AG04449 (cell line): ENCODE results near the gene IGF1R.
A peak's percentile ranks its signal among the peaks of the same experiment; 100 is the strongest.

Experiments
- CTCF ChIA-PET: fragments of 350-600 bp; formaldehyde crosslinking; extraction: SDS; loops from one replicate; lab custom pipeline; 2021; ENCODE audit warnings: antibody characterized with exemption; lab: Yijun Ruan, JAX
- POLR2A ChIA-PET: fragments of 400-600, 350-600 bp; formaldehyde crosslinking; extraction: SDS; loops from one replicate; lab custom pipeline; 2020; ENCODE audit warnings: antibody characterized with exemption, inconsistent platforms; lab: Yijun Ruan, JAX
- DNase-seq: peaks from one replicate; pipeline ENCODE4 v3.0.0-alpha.2; 2010; ENCODE audit warnings: low read depth, low spot score
- H3K4me3 ChIP-seq: 2 replicates; pipeline ENCODE4 v1.5.1; 2011; ENCODE audit warnings: low read depth, mild to moderate bottlenecking, control low read depth, low read length
- TF ChIP-seq, protein P1 (sequence below): IDR thresholded peaks from one replicate; pipeline ENCODE4 v1.5.1; 2011; ENCODE audit warnings: mild to moderate bottlenecking, moderate library complexity, low read length, control low read depth, inconsistent platforms; ENCODE audit not compliant: insufficient read depth; ENCODE audit errors: missing control alignments

Gene IGF1R

DNA sequence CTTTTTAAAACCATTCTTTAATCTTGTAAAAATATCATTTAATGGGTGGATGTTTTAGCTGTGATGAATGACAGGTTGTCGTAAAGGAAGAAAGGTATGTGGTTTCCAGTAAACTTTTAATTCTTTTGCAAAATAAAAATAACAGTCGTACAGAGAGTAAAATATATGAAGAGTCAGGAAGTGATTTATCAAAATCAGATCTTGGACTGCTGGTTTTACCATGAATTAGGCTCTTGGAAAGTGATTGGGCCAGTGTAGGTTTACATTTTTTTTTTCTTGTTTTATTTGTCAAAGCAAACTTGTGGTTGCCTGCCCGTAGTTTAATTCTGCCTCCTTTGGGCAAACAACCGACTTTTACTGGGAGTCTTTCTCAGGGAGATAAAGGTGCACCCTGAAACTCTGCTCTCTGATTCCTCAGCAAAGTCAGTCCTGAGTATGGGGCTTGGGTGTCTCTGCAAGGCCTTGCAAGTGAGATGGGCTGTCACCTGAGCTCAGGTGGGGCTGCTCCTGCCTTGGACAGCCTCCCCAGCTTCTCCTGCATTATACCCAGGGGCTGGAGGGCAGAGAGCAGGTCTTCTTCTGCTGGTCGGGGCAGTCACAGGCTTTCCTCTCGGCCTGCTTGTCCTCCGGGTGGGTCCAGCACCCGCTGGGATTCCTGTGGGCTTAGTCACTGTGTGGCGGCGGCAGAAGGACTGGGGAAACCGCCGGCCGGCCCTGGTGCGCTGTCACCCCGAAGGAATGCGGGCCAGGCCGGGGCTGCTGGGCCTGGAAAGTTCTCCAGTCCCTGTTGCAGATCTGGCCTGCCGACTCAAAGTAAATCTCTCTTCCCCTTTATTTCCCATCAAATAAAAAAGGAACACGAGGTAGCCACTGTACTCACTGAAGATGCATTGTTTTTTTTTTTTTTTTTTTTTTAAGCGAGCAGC, 79.0 kb downstream of the IGF1R start:
- peak; percentile 65 for DNase-seq
- POLR2A ChIA-PET = interaction anchor here (0.7 to 1.5 kb wide), 2 partner anchors 33 to 36 kb away, joined by 3 to 4 read pairs; no protein-coding TSS in a partner anchor
- TF ChIP-seq, protein P1, sequence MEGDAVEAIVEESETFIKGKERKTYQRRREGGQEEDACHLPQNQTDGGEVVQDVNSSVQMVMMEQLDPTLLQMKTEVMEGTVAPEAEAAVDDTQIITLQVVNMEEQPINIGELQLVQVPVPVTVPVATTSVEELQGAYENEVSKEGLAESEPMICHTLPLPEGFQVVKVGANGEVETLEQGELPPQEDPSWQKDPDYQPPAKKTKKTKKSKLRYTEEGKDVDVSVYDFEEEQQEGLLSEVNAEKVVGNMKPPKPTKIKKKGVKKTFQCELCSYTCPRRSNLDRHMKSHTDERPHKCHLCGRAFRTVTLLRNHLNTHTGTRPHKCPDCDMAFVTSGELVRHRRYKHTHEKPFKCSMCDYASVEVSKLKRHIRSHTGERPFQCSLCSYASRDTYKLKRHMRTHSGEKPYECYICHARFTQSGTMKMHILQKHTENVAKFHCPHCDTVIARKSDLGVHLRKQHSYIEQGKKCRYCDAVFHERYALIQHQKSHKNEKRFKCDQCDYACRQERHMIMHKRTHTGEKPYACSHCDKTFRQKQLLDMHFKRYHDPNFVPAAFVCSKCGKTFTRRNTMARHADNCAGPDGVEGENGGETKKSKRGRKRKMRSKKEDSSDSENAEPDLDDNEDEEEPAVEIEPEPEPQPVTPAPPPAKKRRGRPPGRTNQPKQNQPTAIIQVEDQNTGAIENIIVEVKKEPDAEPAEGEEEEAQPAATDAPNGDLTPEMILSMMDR = no peak
- peak overlapping the region; percentile 38 for H3K4me3 ChIP-seq
- CTCF ChIA-PET = interaction anchor here (0.9 to 2.3 kb wide), 4 partner anchors 52 to 177 kb away, joined by 3 to 10 read pairs (median 6); no protein-coding TSS in a partner anchor

DNA sequence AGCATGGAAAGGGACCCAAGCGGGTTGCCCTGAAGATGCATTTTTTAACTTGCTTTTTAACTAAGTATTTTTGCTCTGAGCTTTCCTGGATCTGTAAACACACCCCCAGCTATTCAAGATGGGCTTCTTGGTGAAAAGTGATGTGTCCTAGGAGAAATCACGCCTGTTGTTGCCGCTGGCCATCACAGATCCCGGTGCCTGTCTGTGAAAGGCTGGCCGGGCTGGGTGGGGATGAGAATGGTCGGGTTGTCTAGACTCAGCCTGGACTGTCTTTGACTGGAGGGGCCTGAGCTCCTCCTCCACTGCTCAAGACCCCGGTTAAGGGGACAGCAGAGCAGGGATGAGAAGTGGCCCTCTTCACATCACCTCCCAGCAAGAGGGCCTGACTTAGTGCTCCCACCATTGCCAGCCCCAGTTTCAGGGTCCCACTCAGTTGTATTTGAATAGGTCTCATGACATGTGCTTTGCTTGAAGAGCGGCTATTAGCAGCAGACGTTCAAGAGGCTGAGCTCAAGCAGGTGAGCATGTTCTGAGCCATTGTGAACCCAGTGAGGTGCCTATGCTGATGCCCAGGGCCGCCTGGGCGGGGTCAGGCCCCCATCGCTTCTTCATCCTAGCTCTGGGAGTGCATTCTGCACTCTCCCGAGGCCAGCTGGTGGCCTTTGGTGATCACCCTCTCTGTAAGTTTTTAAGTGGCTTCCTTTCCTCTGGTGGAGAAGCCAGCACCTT, 79.9 kb downstream of the IGF1R start:
- peak overlapping the region; percentile 3; the same call in 1 of the 2 replicates for H3K4me3 ChIP-seq
- CTCF ChIA-PET = interaction anchor here (0.9 to 2.3 kb wide), 7 partner anchors 17 to 176 kb away, joined by 3 to 10 read pairs (median 4); no protein-coding TSS in a partner anchor
- TF ChIP-seq, protein P1 = no peak
- no peak for DNase-seq
- POLR2A ChIA-PET = interaction anchor here (0.6 to 1.5 kb wide), 3 partner anchors 32 to 152 kb away, joined by 3 to 4 read pairs (median 3); no protein-coding TSS in a partner anchor

DNA sequence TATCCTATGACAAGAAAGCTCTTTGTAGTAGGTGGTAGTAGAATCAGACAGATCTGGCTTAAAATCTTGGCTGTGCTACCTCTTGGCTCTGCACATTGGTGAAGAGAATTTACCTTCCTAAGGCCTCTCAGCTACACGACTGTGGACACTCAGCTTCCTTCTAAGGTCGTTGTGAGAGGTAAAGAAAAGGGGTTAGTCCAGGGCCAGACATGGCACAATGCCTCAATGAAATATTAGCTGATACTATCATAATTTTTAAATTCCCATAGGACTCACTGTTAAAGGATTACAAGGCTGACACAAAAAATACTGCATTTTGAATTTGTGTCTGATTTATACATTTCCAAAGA, 80.4 kb downstream of the IGF1R start:
- ChIA-PET CTCF (interaction anchor here (0.9 to 2.3 kb wide), 6 partner anchors 16 to 176 kb away, joined by 3 to 10 read pairs (median 4); no protein-coding TSS in a partner anchor), POLR2A (interaction anchor here (0.6 to 1.5 kb wide), 2 partner anchors 32 to 151 kb away, joined by 3 read pairs; no protein-coding TSS in a partner anchor)
- TF ChIP-seq, protein P1 = no peak
- no peak for DNase-seq
- no peak overlapping the region for H3K4me3 ChIP-seq

DNA sequence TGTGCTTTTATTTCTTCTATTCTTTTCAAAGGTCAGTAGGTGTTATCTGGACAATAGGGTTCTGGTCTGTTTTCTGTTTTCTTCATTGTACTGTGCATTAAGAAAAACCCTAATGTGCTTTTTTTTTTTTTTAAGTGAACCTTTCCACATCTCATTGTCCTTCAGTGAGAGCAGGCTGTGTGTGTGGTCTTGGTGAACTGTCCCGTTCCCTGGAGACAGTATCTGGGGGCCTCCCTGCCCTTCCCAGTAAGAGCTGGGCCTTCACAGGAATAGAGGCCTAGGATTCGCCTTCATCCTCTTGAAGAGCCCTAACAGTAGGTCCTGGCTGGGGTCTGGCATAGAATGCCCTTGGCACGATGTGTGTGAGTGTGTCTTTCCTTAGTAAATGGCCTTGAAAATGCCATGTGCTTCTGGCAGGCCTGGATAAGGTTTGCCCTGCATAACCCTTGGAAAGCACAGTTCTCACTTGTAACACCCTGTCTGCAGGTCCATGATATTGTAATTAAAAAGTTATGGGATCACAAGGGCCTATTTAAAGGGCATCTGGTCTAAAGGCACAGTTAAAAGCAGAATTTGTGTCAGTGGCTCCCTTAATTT, 81.2 kb downstream of the IGF1R start:
- ChIA-PET POLR2A (no interaction called here), CTCF (interaction anchor here (0.9 to 2.3 kb wide), 4 partner anchors 15 to 82 kb away, joined by 3 to 10 read pairs (median 4); no protein-coding TSS in a partner anchor)
- H3K4me3 ChIP-seq = no peak overlapping the region
- DNase-seq = no peak
- TF ChIP-seq, protein P1 = no peak

DNA sequence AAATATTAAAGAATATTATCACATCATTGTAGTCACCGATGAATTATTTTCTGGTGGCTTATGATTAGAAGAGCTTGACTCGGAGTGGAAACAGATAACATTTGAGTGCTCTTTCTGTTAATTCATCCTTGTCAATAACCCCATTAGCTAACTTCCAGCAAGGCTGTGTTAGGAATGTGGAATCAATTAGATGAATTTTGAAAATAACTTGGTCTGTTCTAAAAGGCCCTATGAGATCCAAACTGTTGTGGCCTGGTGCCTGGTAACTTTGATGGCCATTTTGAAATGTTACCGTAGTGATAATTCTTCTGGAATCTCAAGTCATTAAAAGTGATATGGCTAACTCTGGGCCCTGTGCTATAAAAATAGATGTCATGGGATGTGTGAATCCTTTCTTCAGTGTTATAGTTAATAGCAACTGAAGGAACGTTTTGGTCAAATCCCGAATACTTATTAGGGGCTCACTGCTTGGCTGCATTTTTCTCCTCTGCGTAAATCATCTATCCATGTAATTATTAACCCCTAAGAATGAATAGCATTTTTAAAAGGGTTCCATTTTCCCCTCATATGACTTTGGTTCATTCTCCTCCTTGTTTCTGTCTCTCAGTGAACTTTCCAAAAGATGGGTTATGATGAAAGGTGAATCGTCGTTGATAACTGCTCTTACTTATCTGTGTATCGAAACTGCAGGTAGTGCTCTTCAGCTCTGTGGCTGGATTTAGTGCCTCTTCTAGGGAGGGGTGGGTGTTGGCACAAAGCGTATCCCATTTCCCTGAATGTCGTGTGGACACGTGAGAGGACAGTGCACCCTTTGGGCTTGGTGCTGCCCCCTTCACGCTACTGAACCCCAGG, 82.7 kb downstream of the IGF1R start:
- no peak for DNase-seq
- TF ChIP-seq, protein P1 = no peak
- ChIA-PET POLR2A (no interaction called here), CTCF (interaction anchor here (0.6 to 1.0 kb wide), 3 partner anchors 12 to 83 kb away, joined by 3 to 4 read pairs (median 3); partner anchors contain the start of gene IGF1R)
- H3K4me3 ChIP-seq = no peak overlapping the region
